WERI-Rb-1 (cell line): ENCODE measurements around the gene CATSPERB.
"Not testable (repeated sequence)": the region's sequence is repeated elsewhere in the genome, so short reads cannot be mapped to it uniquely, and the experiment has no call there.

Source experiments
- DNase-seq: peaks from one replicate; pipeline ENCODE4 v3.0.0-alpha.2; 2020
- H3K27ac ChIP-seq: fragments of 250-450 bp; sonication (Bioruptor Pico); 2 replicates; pipeline ENCODE4 v1.5.1; 2020; ENCODE audit warnings: mild to moderate bottlenecking, moderate library complexity
- H3K27me3 ChIP-seq: fragments of 250-450 bp; sonication (Bioruptor Pico); 2 replicates; pipeline ENCODE4 v1.5.1; 2021; ENCODE audit warnings: mild to moderate bottlenecking, low read depth, moderate library complexity; ENCODE audit not compliant: insufficient read depth, severe bottlenecking
- H3K36me3 ChIP-seq: fragments of 250-450 bp; sonication (Bioruptor Pico); 2 replicates; pipeline ENCODE4 v1.5.1; 2020; ENCODE audit warnings: mild to moderate bottlenecking, moderate library complexity
- H3K4me3 ChIP-seq: 2 replicates; pipeline ENCODE4 v1.5.1; 2011; ENCODE audit warnings: low read depth, mild to moderate bottlenecking, control low read depth, low read length
- H3K9me3 ChIP-seq: fragments of 250-450 bp; sonication (Bioruptor Pico); 2 replicates; pipeline ENCODE4 v1.5.1; 2021; ENCODE audit warnings: mild to moderate bottlenecking, moderate library complexity; ENCODE audit not compliant: severe bottlenecking
- CTCF ChIP-seq: IDR thresholded peaks from 2 replicates; pipeline ENCODE4 v1.5.1; 2011; ENCODE audit warnings: low read depth, mild to moderate bottlenecking, control low read depth, inconsistent platforms, low read length

CATSPERB gene

GRCh38 chr14:91613459-91614112 lies 118.3 kb downstream of the CATSPERB start:
- no peak for DNase-seq
- Histone ChIP-seq H3K36me3 (no peaks in the 10 kb centered on the region), H3K27ac (no peak overlapping the region), H3K27me3 (no peaks in the 10 kb centered on the region), H3K9me3 (no peaks in the 10 kb centered on the region), H3K4me3 (no peak overlapping the region)
- no peak for TF ChIP-seq CTCF

- no peak for DNase-seq
- H3K27ac ChIP-seq, result no peak overlapping the region
- TF ChIP-seq CTCF, result no peak
Measured at GRCh38 chr14:91611528-91611927, 120.4 kb downstream of the CATSPERB start.

GRCh38 chr14:91609161-91609560 lies 122.7 kb downstream of the CATSPERB start:
- Histone ChIP-seq H3K4me3 (no peak overlapping the region), H3K36me3 (no peaks in the 10 kb centered on the region), H3K9me3 (no peaks in the 10 kb centered on the region), H3K27ac (no peak overlapping the region), H3K27me3 (no peaks in the 10 kb centered on the region)
- DNase-seq, result no peak
- no peak for TF ChIP-seq CTCF

More at GRCh38 chr14:91611528-91611927, 120.4 kb downstream of the CATSPERB start:
- Histone ChIP-seq H3K9me3 (no peaks in the 10 kb centered on the region), H3K27me3 (no peaks in the 10 kb centered on the region), H3K4me3 (no peak overlapping the region), H3K36me3 (no peaks in the 10 kb centered on the region)

- Histone ChIP-seq H3K9me3 (no peaks in the 10 kb centered on the region), H3K36me3 (no peaks in the 10 kb centered on the region), H3K27ac (no peak overlapping the region), H3K27me3 (no peaks in the 10 kb centered on the region), H3K4me3 (no peak overlapping the region)
- no peak for TF ChIP-seq CTCF
- DNase-seq, result no peak
Measured at GRCh38 chr14:91607322-91608047, 124.4 kb downstream of the CATSPERB start.

- no peak for TF ChIP-seq CTCF
- Histone ChIP-seq H3K9me3 (no peaks in the 10 kb centered on the region), H3K27me3 (no peaks in the 10 kb centered on the region), H3K4me3 (no peak overlapping the region), H3K27ac (no peak overlapping the region), H3K36me3 (no peaks in the 10 kb centered on the region)
- DNase-seq, result no peak
Measured at GRCh38 chr14:91606851-91607250, 125.0 kb downstream of the CATSPERB start.

- not testable (repeated sequence) for DNase-seq, H3K27ac ChIP-seq, H3K36me3 ChIP-seq, H3K9me3 ChIP-seq, H3K4me3 ChIP-seq, H3K27me3 ChIP-seq
Measured at GRCh38 chr14:91604611-91605010, 127.3 kb downstream of the CATSPERB start.
